Mammary epithelial cell (primary cell): ENCODE results near the gene USP48.

ENCODE experiments used
- CTCF ChIP-seq, 2 donors: IDR thresholded peaks in 1 of 2; conservative IDR thresholded peaks in 1 of 2; 2 replicates each; pipeline ENCODE4 v1.5.1; 2011 to 2012; ENCODE audit warnings: inconsistent platforms in 2 of 2, low read length in 2 of 2, mild to moderate bottlenecking in 2 of 2, control low read depth in 1 of 2, low read depth in 1 of 2; ENCODE audit not compliant: insufficient read depth in 1 of 2; ENCODE audit errors: extremely low read depth in 1 of 2
- EZH2 ChIP-seq: IDR thresholded peaks from 2 replicates; pipeline ENCODE4 v1.6.1; 2012; ENCODE audit warnings: low read length, inconsistent platforms, borderline replicate concordance

- TF ChIP-seq CTCF (conservative IDR thresholded peaks at IDR 0.05 in 1 of 2, IDR thresholded peaks at IDR 0.05 in 1 of 2; ENCODE audit: extremely low read depth in 1 of 2, insufficient read depth in 1 of 2, low read depth in 1 of 2, low read length in 2 of 2) (no peak), EZH2 (no peak)
Observed at GRCh38 chr1:21702780-21703179, 80.2 kb downstream of the USP48 start.
